LNCAP (cell line): ENCODE results near the gene SLC7A5.

Source experiments
- TF ChIP-seq, protein P1 (sequence below): fragments of 450-650 bp; IDR thresholded peaks from 2 replicates; pipeline ENCODE4 v1.5.1; 2017; ENCODE audit warnings: mild to moderate bottlenecking

The SLC7A5 gene

GRCh38 chr16:87848676-87849345, 20.5 kb downstream of the SLC7A5 start:
- TF ChIP-seq, protein P1, sequence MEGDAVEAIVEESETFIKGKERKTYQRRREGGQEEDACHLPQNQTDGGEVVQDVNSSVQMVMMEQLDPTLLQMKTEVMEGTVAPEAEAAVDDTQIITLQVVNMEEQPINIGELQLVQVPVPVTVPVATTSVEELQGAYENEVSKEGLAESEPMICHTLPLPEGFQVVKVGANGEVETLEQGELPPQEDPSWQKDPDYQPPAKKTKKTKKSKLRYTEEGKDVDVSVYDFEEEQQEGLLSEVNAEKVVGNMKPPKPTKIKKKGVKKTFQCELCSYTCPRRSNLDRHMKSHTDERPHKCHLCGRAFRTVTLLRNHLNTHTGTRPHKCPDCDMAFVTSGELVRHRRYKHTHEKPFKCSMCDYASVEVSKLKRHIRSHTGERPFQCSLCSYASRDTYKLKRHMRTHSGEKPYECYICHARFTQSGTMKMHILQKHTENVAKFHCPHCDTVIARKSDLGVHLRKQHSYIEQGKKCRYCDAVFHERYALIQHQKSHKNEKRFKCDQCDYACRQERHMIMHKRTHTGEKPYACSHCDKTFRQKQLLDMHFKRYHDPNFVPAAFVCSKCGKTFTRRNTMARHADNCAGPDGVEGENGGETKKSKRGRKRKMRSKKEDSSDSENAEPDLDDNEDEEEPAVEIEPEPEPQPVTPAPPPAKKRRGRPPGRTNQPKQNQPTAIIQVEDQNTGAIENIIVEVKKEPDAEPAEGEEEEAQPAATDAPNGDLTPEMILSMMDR: no peak

DNA sequence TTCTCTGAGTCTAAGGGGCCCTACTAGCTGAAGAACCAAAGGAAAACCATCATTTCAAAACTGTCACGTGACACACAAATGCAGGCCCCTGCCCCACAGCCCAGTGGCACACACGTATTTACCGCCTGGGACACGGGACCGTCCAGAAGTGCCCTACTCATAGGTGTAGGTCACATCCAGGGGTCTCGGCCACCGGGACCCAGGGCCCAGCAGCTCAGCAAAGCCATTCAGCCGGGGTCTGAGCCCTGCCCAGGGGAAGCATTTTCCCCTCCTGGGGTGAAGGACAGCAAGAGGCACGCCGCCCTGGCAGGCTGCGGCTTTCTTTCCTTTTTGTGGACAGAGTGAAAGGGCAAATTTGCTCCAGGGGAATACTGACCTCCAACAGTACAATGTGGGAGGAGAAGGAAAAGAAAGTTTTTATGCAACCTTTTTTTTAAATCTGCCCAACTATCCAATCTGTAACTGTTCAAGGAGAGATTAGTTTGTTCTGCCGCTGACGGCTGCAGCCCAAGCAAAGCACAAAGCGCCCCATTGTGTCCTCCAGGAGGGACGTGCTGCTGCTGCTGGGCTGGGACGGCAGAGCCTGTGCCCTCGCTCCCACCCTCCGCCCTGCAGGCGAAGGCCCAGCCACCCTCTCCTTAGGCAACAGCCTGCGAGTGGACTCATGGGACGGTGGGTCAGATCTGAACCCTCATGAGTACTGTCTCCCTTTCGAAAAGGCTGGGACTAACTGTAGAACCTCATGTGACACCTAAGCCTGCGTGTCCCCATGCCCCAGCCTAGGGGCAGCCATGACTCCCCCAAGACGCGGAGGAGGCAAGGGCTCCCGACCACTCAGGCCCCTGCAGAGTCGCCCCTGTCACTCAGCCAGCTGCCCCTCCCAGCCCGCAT, 21.3 kb downstream of the SLC7A5 start:
- TF ChIP-seq, protein P1: no peak

GRCh38 chr16:87847467-87847784, 21.9 kb downstream of the SLC7A5 start:
- TF ChIP-seq, protein P1: no peak

DNA sequence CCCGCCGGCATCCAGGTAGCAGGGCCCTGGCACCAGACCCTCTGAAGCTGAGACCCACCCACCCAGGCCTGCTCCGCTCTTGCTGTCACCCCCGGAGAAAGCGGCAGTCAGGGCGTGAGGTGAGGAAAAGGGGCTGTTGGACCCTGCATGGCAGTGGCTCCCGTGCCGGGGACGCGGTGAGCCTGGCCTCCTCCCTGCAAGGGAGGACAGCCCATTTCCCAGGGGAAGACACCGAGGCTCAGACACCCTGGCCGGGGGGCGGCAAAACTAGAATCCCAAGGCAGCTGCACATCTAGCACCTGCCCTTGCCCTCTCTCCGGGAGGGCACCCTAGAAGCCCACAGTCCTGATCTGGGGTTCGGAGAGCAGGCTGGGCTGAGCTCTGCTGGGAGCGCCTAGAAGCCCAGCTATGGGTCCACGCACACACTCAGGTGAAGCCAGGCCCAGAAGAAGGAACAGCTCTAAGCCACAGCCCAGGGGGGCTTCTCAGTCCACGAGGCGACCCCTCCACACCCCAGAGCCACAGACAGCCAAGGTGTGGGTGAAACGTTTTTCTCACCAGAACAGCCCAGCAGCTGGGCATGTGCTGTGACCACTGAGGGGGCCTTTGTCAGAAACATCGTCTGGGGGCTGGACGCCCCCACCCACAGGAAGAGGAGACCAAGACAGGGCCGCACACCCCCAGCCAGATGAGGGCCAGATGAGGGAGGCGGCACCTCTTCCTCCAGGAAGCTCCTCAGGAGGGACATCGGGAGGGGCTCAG, 22.4 kb downstream of the SLC7A5 start:
- TF ChIP-seq, protein P1: no peak

DNA sequence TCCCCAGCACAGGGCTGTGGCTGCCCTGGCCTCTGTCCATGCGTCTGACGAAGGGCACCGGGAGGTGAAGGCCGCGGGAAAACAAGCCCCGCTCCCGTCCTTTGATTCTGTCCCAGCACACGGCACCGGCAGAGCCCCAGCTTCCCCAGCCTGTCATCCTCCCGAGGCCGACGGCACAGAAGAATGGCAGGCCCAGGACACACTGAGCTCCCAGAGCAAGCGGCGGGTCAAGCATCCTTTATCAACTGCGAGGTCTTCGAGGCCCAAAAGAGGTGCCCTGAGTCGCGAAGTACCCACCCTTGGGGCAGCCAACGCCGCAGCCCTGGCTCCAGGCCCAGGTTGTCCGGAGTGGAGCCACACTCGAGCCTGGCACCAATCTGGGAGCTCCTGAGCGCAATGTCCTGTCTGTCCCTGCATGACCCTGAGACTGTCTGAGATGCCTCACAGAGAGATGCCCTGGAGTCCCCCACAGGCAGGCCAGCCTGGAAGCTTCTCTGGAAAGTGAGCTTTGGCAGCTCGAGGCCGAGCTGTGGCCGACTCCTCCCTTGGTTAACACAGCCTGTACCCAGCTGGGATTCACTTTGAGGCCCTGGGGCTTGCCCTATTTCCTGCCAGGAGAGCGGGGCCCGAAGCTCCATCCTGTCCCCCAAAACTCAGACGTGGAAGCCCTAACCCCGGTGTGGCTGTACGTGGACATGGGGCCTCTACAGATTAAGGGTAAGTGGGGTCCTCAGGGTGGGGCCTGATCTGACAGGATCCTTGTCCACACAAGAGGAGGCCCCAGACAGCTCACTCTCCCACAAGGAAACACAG, 23.3 kb downstream of the SLC7A5 start:
- TF ChIP-seq, protein P1: no peak

GRCh38 chr16:87845213-87845612, 24.1 kb downstream of the SLC7A5 start:
- TF ChIP-seq, protein P1: no peak

- TF ChIP-seq, protein P1: no peak
Measured at GRCh38 chr16:87844809-87845208, 24.5 kb downstream of the SLC7A5 start.
